GM13977 (cell line): ENCODE results near the gene TEKT2.

ENCODE experiments used
- DNase-seq: peaks from one replicate; pipeline ENCODE4 v3.0.0; 2012; ENCODE audit warnings: low spot score
- CTCF ChIP-seq: IDR thresholded peaks from 2 replicates; pipeline ENCODE4 v1.5.1; 2012; ENCODE audit warnings: mild to moderate bottlenecking, control low read depth; ENCODE audit not compliant: insufficient read depth; ENCODE audit errors: extremely low read depth, missing control alignments
- in situ Hi-C: fragments of 300-500 bp; cut with MboI; formaldehyde crosslinking; loops from one replicate; pipeline ENCODE4 v1.12.0; 2022; ENCODE audit warnings: low sequenced_read_pairs, low pct_unique_long_range_greater_than_20kb, mixed read lengths, inconsistent platforms; ENCODE audit not compliant: unreplicated experiment

Gene TEKT2

GRCh38 chr1:36137226-36137625, 53.3 kb downstream of the TEKT2 start:
- in situ Hi-C loops = loop anchor here (25.0 kb wide), 1 partner anchor 275 kb away; no protein-coding TSS in a partner anchor
- TF ChIP-seq CTCF = no peak
- DNase-seq = no peak

- DNase-seq = no peak
- in situ Hi-C loops = loop anchor here (25.0 kb wide), 1 partner anchor 275 kb away; no protein-coding TSS in a partner anchor
- TF ChIP-seq CTCF = no peak
Measured at GRCh38 chr1:36137776-36138175, 53.9 kb downstream of the TEKT2 start.
